GM21529 (cell line): ENCODE results near the gene KIF26B.

Experiments used
- ATAC-seq: cut with Tn5 transposase; IDR thresholded peaks from one replicate; pipeline ENCODE4 v1.9.1; 2021; ENCODE audit not compliant: unreplicated experiment

The KIF26B gene

GRCh38 chr1:245544236-245544635, 389.5 kb downstream of the KIF26B start:
- ATAC-seq, result no peak

GRCh38 chr1:245546875-245547274, 392.1 kb downstream of the KIF26B start:
- ATAC-seq, result no peak

DNA sequence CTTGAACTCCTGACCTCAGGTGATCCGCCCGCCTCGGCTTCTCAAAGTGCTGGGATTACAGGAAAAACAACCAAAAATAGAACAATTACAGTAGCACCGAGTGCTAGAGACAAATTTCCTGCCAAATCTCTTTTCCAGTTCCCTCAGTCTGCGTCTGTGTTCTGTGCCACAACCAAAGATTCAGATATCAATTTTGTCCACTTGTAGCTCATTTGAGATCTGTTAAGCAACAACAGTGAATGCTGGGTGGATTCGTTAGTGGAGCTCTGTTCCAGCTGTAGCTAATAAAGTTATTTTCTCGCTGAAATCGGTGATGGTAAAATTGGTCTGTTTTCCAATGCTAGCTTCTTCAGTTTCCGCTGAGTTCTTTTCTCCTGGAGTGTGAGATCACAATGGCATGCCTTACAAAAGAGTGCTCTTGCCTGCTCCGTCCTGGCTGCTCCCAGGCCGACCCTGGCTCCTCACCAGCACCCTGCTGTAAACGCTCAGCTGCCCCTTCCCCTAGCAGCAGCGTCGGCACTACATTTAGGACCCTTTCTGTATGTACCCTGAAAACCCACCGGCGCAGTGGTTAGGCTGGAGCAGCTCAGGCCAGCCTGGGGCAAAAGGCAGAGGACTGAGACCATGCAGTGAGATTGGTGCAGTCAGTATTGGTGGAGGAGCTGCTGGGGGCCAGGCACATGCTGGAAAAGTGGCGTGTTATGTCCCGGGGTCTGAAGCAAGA, 395.4 kb downstream of the KIF26B start:
- ATAC-seq, result no peak

DNA sequence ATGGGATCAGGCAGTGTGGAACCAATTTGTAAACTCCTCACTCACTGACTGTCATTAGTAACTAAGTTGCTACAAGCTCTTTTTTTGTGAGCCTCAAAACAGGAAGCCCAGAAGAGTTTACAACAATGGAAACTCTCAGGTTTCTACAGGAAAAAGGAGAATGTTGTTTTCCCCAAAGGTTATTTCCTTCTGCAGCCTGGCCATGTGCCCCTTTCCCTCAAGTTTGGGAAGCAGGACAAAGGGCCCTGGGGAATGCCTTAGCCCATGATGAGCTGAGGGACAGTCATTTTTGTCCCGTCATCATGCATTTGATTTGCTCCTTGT, 395.9 kb downstream of the KIF26B start:
- ATAC-seq, result no peak

GRCh38 chr1:245551536-245551935, 396.8 kb downstream of the KIF26B start:
- no peak for ATAC-seq

GRCh38 chr1:245552331-245552730, 397.5 kb downstream of the KIF26B start:
- no peak for ATAC-seq

- no peak for ATAC-seq
These were observed 401.3 kb downstream of the KIF26B start for GRCh38 chr1:245556057-245556456.

- ATAC-seq, result no peak
These were observed 403.3 kb downstream of the KIF26B start for GRCh38 chr1:245558069-245558468.

- no peak for ATAC-seq
These were observed 405.6 kb downstream of the KIF26B start for GRCh38 chr1:245560316-245560859.

DNA sequence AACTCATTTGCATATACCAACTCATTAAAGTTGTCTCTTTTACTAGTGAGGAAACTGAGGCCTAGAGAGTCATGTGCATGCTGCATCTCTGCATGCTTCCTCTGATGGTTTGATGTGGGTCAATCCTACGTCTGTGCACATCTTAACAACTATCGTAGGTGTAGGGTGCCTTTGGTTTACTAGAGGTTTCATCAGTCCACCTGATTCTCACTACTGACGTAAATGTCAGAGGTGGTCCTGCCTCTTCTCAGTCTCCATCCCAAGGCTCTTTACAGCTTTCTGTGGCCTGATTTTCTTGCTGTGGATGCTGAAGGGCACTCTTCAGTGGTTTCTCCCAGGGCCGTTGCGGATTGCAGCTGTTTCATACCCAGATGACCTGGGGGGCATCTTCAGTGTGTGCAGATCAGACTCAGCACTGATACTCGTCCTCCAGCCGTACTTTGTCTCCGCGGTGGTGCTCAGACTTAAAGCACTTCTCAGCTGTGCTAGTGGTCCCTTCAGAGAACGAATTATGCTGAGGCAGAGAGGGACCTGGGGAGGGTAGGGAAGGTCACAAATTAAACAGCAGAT, 407.0 kb downstream of the KIF26B start:
- ATAC-seq, result no peak

DNA sequence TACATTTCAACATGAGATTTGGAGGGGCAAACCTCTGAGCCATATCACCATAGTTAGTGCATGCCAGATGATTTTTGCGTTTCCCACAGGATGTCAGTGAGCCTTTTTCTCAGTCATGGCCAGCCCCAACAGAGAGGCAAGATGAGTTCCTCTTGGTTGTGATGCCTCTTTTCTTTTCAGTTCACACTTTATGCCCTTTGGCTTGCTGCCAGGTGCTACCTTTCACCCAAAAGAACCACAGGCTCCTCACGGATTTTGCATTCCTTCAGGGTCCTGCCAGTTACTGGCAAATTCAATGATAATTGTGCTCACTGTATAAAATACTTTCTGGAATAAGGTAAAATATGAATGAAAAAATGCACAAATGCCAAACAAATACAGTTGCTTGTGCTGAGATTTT, 411.3 kb downstream of the KIF26B start:
- no peak for ATAC-seq

DNA sequence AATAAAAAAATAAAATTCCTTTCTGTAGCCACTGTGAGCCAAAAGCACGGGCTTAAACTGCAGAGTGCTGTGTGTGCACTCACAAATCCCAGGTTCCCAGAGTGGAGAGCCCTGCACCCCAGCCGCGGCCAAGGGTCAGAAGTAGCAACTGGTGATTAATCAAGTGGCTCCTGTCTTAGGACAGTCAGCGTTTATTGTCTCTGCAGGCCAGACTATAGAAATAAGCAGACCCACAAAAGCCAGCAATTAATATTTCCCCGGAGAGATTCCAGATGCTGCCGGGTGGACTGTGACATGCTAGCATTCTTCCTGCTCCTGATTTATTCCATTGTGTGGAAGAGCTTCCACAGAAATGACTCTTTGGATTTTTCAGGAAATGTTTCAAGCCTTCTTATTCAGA, 412.2 kb downstream of the KIF26B start:
- ATAC-seq, result no peak

DNA sequence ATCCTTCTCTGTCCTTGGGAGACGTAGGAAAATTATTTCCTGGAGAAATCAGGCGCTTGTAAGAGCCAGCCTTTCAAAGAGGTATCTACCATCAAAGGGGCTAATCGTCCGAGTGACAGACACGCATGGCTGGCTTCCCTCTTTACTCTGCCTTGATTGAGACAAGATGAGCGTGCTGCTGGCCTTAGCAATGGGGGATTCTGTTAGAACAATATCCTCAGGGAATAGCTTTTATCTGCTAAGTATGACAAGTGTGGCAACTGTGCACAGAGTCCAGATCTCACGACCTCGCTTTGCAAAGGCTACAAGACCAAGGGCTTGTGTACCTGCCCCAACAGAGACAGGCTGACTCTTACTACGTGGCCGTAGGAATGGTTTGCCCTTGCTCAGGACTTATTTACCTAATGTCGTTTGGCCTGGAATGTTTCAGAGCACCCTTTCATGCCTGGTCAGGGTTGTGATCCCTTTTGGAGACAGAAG, 417.1 kb downstream of the KIF26B start:
- no peak for ATAC-seq

DNA sequence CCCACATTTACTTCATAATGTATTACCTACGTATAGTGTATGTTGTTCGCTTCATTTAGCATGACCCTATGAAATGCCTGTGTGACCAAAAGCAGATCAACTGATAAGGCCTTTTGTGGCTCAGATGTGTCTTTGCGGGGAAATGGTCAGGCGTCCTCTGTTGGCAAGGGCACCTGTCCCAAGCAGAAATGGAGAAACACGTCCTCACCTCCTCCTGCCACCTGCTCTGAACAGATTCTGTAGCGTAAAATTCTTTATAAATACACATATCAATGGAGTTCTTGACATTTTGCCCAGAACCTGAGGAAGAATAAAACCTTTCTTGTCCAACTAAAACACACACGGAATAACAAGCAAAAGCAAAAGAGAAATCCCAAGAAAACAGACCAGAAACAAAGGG, 417.9 kb downstream of the KIF26B start:
- ATAC-seq, result no peak

- no peak for ATAC-seq
These were observed 420.9 kb downstream of the KIF26B start for GRCh38 chr1:245575710-245576109.

DNA sequence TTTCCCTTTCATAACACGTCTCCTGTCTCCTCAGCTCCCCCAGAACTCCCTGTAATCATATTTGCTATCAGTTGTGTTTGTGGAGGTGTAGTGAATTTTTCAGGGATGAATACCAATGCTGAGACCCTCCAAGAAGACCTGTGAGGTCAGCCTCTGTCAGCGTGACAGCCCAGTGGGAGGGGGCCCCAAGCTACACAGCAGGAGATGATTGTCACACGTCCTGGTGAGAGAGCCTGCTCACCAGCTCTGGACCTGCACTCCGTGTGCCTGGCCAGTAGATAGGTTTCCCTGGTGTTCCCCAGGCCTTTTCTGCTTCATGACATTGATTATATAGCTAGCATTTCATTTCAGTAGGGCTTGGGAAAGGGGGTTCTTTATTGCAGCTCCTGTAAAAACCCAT, 421.5 kb downstream of the KIF26B start:
- no peak for ATAC-seq

DNA sequence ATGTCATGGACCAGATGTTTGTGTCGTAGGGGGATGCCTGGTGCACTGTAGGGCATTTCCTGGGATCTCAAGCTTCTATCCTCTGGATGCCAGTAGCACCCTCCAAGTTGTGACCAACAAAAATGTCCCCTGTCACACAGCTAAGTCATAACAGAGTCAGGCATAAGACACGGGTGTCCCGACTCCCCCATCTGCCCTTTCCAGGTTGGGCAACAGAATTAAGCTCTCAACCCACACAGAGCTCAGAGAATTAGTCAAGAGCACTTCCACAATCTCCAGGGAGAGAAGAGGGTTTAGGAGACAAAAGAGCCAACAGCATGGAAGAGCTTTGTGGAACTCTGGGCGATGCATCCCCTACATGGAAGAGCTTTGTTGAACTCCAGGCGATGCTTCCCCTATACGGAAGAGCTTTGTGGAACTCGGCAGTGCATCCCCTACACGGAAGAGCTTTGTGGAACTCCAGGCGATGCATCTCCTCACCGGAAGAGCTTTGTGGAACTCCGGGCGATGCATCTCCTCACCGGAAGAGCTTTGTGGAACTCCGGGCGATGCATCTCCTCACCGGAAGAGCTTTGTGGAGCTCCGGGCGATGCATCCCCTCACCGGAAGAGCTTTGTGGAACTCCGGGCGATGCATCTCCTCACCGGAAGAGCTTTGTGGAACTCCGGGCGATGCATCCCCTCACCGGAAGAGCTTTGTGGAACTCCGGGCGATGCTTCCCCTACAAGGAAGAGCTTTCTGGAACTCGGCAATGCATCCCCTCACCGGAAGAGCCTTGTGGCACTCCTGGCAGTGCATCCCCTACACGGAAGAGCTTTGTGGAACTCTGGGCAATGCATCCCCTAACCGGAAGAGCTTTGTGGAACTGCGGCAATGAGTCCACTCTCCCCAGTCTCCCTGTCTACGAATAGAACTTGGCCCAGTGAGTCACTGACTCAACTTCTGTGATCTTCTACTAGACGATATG, 422.7 kb downstream of the KIF26B start:
- no peak for ATAC-seq

DNA sequence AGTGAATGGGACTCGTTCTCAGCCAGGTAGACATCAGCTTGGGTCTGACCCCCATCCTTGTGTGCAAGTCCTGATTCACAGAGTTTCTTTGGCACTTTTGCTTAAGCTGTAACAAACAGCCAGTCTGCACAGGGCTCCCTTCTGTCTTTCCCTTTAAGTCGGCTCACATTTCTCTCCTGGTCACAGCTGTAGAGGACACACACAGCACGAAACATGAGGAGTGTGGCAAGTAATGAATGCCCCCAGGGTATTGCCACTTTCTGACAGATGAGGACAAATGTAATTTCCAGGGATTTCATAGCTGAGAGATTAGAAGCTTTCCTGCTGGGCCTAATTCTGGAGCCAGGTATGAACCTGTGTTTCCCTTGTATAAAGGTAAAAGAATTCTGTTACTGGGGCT, 423.5 kb downstream of the KIF26B start:
- ATAC-seq, result no peak

- ATAC-seq, result no peak
These were observed 424.0 kb downstream of the KIF26B start for GRCh38 chr1:245578771-245579170.

- no peak for ATAC-seq
These were observed 425.1 kb downstream of the KIF26B start for GRCh38 chr1:245579881-245580280.

DNA sequence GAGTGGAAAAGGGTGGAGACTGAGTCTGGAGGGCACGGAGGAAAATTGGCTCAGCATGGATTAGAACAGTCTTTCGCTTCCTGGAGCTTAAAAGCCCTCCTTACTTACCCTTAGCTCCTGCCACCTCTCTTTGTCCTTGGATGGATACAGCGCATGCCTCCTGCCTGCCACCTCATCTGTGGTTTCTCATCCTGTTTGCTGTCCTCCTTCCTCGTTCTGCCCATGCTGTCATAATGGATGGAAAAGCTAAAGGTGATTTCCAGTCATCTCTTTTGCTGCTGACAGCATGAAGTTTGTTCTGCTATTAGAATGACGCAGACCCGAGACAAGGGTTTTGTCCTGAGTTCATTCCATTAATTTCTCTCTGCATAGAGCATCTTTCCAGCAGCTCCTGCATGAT, 425.9 kb downstream of the KIF26B start:
- no peak for ATAC-seq

DNA sequence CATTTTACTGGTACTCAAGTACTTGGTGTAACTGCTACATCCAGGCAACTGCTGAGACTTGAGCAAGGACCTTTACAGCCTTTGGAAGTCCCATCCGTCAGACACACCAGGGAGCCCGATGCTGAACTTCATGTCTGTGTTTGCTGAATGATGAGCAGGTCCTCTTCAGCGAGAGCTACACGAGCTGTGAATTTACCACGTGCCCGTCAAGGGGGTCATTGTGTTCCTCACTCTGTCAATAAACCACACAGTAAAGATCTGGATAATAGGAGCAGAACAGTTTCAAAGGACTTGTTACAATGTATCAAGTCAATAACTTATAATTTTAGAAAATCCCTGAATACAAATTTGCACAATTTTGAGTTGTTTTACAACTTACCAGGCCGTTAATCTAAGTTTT, 427.2 kb downstream of the KIF26B start:
- no peak for ATAC-seq
